ENCODE measurements around the gene SIAH3.
A peak's percentile ranks its signal among the peaks of the same experiment; 100 is the strongest.
"Not testable (repeated sequence)": the region's sequence is repeated elsewhere in the genome, so short reads cannot be mapped to it uniquely, and the experiment has no call there.

SIAH3 gene, protein sequence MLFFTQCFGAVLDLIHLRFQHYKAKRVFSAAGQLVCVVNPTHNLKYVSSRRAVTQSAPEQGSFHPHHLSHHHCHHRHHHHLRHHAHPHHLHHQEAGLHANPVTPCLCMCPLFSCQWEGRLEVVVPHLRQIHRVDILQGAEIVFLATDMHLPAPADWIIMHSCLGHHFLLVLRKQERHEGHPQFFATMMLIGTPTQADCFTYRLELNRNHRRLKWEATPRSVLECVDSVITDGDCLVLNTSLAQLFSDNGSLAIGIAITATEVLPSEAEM

DNA sequence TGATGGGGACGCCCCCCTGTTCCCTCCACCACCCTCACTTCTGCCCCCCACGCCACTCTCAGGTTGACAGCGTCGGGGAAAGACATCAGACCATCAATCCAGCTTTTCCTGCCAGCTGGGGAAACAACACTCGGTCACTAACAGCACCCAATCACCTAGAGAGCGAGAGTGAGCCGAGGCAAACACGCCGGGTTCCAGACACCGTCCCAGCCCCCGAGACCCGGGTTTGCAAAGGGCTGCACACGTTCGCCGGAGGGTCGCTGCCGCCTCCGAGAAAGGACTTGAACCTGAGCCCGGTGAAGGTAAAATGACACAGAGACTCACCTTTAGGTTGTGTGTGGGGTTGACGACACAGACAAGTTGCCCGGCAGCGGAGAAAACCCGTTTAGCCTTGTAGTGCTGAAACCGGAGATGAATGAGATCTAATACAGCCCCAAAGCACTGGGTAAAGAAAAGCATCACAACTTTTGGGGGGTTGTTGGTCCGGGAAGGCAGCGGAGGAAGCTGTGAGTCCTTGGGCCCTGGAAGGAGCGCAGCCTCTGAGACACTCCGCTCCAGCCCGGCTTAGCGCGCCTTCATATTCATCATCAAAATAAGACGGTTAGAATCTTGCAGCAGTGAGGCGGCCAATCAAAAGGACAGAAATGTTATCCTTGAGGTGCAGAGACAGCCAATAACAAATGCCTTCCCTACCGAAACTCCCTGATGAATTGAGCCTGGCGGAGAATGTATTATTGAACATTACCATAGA lies at the start of gene SIAH3:
Gene SIAH3 (minus strand): TSS at position 583 of the 751 bp plus-strand sequence. CDS start 124 bp downstream, at position 459.
- DNase-seq, result peak; percentile 33

DNA sequence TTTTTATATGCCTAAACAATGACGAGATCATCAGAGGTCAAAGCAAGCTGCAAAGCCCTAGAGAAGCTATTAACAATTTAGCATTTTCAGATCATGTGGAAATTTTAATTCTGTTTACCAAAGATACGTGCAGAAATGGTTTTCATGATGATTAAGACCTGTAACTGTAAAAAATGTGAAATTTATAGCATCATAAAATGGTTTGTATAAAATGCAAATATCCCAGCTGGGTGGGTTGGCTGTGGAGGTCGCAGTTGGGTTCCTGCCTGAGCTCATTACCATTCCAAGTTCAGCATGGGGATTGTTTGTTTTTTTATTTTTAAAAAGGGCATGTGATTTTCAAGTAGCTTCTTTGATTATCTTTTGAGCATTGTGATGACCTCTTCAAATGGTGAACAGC lies 47.9 kb upstream of the SIAH3 start:
- no peak for DNase-seq

DNA sequence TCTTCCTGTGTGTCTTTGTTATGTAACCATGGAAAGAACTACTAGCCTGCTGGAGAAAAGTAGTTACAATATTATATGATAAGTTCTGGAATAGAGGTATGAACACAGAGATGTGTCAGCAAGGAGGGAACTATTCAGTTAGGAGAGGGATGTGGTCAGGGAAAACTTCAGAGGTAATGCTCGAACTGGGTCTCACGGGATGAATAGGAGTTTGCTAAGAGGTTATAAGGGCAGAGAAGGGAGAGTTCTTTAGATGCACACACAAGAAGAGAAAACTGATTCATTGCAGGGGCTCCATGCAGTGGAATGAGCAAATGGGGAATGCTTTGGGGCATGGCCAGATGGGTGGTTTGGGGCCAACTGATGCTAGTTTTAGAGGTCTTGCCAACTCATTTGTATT lies 46.0 kb upstream of the SIAH3 start:
- DNase-seq, result no peak

DNA sequence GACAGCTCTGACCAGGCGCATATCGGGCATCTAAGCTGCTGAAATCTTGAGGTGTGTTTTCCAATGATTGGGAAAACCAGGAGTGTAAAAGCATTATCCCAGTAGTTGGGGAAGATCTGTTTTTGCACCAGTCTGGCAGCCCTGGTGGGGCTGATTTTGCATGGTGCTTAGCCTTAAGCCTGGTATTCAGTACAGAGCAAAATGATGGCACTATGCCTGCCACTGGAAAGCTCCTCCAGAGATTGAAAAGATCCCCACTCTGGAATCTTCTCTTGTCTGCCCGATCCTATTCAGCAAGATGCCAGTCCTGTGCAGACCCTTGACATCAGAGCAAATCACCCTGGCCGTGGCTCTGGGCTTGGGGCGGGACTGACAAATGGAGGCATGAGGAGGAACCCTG lies 44.7 kb upstream of the SIAH3 start:
- no peak for DNase-seq

DNA sequence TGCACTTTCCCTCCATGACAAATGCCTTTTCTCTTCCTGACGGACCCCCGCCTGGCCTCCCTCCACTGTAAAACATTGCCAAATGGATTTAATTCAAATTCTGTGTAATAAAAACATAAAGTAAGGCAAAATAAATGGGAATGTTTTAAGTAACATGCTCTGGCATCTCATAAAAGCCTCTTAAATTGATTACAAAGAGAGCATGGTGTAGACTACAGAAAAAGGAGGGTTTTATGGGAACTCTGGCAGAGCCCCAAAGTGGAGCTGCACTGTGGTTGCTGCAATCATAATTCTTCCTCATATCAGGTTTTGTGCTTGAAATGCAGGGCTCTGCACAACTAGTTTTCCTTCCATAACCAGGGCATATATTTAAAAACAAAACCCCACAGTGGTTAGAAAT lies 44.3 kb upstream of the SIAH3 start:
- no peak for DNase-seq

DNA sequence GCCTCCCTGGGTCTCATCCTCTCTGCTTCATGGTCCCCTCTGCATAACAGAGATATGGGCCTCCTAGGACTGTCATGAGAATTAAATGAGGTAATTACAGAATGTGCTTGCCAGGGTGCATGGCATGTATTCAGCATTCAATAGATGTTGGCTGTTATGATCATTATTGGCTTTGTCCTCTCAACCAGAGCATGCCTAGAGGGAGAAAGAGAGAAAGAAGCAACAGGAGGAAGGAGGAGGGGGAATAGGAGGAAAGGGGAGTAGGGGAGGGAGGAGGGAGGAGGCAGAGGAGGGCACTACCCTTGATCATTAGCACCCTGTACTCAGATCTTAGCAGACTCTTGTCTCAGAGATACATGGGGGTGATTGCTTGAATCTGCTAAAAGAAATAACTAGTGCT lies 41.0 kb upstream of the SIAH3 start:
- no peak for DNase-seq

DNA sequence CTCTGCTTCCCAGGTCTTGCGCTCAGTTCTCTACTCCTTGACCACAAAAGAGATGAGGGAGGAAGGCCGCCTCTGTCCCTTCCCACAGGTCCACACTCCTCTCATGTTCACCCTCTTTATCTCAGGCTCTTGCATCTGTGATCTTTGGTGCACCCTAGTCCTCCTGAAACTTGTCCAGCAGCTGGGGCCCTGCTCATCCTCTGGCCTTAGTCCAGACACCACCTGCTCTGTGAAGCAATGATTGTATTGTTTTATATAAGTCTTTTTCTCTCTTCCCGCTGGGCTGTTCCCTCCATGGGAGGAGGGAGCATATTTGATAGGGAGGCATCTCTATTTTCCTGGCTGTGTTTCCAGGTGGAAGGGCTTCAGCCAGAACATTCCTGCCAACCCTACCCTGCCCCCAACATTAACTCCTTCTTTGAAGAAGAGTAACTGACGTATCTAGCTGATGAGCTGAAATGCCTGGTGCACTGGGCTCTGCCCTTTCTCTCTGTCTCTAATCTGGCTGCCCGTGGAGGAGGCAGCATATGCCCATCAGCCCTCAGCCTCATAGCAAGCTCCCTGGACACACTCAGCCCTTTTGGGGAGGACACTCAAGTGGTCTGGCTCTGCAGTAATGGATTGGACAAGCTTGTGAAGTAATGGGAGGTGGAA lies 38.2 kb upstream of the SIAH3 start:
- DNase-seq, result no peak

DNA sequence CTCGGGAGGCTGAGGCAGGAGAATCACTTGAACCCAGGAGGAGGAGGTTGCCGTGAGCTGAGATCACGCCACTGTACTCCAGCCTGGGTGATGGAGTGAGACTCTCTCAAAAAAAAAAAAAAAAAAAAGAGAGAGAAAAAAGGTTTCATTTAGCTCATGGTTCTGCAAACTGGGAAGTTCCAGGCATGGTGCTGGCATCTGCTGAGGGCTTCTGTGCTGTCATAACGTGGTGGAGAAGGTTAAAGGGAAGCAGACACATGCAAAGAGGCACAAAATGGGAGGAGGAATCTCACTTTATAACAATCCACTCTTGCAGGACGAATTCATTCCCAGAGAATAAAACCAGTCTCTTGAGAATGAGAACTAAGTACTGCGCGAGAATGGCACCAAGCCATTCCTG lies 34.9 kb upstream of the SIAH3 start:
- DNase-seq, result no peak

DNA sequence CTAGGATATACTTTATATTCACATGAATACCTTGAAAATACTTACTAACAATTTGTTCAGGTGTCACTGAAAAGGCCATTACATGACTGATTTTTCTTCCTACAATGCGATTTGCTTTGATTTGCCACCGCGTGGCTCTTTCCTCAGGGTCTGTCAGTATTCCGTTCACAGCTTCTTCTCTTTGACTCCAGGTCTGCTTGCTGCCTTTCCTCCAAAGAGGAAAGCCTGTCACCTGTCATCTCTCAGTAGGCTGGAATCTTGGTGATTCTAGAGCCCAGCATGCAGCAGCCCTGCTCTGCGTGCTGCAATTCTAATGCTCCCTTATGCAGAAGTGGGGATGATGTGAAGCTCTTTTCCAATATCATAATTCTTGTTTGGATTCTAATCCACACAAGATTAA lies 33.6 kb upstream of the SIAH3 start:
- DNase-seq, result no peak

DNA sequence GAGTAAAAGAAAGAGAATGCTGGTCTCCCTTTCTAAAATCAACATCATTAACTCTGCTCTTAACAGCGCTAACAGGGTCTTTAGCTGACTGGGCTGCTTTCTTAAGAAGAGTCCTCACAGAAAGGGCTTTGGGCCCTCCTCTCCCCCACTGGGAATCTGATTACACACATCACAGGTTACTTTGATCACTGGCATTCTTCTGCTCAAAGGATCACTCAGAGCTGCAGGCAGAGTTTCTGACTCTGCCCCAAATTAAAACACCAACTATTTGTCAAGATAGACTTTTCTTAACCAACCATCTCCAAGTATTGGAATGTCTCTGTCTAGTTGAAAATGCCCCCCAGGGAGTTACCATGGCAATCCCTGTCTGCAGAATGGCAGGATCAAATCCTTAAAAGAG lies 31.1 kb upstream of the SIAH3 start:
- DNase-seq, result no peak

DNA sequence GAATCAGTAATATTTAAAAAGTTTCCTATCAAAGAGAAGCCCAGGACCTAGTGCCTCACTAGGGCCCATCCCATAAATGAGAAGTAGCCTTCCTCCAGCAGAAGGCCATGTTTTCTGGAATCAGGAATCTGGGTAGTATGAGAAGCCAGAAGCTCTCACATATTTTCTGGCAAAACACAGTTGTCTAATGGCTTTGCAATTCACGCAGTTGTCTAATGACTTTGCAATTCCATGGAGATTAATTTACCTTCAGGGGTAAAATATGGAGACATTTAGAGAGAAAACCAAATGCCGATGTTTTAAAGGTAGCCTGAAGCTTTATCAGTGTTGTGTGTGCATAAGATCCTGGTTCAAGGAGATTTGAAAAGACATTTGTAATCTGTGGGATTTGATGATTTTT lies 29.8 kb upstream of the SIAH3 start:
- no peak for DNase-seq

DNA sequence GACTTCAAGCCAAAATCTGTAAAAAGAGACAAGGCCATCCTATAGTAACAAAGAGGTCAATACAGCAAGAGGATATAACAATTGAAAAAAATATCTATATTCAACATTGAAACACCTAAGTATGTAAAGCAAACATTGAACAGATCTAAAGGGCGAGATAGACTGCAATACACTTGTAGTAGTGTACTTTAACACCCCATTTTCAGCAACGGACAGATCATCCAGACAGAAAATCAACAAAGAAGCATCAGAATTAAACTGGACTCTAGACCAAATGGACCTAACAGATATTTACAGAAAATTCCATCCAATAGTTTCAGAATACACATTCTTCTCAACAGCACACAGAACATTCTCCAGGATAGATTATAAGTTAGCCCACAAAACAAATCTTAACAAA lies 28.7 kb upstream of the SIAH3 start:
- DNase-seq, result no peak

DNA sequence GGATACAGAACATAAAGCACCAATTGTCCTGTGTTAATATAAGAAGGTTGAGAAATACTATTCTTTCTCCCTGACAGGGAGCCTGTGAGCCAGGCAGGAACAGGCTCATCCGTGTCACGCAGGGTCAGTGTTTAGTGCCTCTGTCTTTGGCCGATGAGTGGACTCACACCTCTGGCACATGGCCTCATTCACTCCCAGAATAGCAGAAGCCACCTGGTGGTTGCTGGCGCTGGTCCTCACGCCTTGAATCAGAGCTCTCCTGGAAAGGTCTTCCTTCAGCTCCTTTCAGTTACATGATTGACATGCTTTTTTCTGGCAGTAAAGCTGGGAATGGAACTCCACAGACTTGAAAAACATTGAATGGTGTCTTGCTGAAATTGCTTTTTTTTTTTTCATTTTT lies 28.1 kb upstream of the SIAH3 start:
- DNase-seq, result no peak

DNA sequence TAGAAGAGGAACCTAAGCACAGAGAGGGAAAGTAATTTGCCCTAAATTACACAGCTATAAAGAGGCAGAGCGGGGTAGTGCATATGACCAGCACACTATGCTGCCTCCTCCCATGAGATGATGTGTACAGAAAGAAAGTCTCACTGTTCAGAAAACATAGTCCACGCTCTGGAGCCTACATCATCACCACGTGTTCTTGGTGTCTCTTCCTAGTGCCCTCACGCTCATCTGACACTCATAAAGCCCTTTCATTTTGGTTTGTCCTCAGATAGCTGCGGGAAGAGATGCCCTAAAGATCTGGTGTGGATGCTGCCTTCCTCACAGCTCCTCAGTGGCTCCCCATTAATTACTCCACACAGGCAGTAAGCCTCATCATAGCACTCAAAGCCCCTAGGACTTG lies 27.4 kb upstream of the SIAH3 start:
- DNase-seq, result no peak

DNA sequence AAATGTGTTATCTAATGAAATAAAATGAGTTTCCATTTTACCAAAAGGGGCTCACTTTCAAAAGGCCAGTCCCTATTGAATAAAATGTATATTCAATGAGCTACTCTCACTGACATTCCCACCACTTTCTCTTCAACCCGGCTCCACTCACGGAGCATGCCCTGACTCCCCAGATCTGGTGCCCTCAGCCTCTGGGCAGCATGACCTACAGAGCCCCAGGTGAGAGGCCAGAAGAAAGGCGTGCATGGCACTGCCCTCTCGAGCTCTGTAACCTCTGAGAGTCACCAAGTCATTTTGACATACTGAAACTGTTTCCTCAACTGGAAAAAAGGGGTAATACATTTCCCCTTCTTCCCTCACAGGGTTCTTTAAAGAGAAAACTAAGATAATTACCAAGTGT lies 25.2 kb upstream of the SIAH3 start:
- no peak for DNase-seq

DNA sequence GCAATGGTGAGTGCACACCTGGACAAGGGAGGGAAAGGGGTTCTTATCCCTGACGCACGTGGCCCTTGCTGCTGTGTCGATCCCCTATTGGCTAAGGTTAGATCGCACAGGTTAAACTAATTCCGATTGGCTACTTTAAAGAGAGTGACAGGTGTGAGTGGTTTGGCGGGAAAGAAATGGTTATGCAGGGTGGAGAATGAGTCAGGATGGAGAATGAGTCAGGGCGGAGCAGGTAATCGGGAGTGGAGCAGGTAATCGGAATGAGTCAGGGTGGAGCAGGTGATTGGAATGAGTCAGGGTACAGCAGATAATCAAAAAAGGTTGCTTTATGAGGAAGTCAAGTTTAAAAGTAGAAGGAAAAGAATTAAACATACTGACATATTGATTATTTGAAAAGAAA lies 24.4 kb upstream of the SIAH3 start:
- no peak for DNase-seq

DNA sequence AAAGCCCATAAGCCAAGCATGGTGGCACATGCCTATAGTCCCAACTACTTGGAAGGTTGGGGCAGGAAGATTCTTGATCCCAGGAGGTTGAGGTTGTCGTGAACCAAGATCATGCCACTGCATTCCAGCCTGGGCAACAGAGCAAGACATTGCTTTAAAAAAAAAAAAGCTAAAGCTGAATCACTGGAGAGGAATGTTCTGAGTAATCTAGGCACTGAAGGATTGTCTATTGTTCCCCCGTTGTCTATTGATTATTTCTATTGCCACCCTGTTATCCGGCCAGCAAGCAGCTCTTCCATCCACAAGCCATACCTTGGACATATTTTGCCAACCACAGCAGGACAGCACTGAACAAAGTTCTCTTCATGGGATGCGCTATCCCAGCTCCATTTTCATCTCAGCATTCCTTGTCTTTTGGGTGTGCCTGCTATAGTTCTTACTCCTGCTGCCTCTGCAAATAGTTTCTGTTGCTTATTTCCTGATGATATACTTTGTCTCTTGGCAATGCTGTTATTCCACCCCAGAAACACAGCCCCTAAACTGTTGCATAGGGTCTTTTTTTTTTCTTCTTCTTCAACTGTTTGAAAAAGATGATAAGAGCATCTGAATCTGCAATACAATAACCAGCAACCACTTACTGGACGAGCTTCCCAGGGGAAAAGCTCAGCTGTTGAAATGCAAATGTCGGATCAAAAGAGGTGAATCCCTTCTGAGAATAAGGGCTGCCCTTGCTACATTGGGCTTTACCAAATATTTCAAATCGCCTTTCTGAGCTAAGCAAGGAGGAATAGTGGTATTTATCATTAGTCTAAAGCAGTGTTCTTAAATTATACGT lies 22.2 kb upstream of the SIAH3 start:
- no peak for DNase-seq

DNA sequence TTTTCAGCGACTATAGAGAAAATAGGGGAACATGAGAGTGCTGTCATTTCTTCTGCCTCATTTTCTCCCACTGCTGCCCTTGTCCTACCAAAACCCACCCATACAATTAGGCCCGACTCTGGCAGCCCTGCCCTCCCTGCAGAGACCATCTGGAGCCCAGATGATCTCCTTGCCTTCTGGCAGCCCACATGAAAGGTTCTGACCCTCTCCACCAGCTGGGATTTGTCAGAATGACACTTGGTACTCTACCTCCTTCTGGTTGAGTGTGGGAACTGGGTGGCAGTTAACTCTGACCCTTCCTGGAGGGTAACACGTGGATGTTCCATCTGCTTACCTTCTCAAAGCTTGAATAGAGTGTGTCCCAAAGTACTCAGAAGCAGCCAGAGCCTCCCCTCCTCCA lies 21.0 kb upstream of the SIAH3 start:
- no peak for DNase-seq

DNA sequence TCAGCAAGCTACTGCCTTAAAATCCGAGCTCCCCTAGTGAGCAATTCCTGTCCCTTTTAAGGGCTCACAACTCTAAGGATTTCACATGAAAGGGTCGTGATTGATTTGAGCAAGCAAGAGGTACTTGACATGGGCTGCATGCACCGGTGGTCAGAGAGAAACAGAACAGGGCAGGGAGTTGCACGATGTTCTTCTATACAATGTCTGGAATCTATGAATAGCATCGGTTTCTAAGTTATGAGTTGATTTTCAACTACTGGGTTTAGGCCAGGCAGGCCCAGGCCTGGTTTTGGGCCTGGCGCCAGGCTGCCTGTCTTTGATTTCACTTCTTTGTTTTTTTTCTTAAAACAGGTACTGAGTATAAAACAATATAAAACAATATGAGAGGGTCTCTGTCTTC lies 19.6 kb upstream of the SIAH3 start:
- not testable (repeated sequence) for DNase-seq

DNA sequence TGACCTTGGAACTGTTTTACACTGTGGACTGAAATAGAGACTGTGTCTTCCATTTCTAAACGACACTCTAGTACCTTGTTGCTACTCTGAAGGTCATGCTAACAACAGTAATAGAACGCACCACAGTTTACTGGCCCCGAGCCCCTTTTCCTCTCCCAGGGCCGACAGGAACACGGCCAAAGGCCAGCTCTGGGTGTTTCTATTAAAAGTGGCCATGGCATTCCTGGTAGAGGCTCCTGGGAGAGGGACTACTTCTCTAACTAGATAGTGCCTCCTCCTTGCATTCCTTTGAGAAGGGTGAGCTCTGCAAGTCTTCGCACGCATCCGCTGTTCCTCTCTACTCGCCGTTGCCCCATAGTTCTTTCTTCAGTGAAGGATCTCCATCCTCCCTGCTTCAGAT lies 18.7 kb upstream of the SIAH3 start:
- no peak for DNase-seq

DNA sequence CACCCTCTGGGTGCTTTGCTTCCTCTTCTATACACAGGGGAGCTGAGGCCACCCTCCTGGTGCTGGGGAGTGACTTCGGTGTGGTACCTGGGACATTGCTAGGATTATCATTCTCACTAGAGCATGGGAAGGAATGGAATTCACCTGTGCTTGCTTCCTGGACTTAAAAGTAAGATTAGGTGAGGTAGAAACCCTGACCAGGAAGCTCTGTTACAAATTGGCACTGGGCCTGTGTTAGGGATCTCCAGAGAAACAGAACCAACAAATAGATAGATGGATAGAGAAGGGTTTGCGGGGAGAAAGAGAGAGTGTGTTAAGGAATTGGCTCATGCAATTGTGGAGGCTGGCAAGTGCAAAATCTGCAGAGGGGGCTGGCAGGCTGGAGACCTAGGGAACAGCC lies 13.9 kb upstream of the SIAH3 start:
- no peak for DNase-seq

DNA sequence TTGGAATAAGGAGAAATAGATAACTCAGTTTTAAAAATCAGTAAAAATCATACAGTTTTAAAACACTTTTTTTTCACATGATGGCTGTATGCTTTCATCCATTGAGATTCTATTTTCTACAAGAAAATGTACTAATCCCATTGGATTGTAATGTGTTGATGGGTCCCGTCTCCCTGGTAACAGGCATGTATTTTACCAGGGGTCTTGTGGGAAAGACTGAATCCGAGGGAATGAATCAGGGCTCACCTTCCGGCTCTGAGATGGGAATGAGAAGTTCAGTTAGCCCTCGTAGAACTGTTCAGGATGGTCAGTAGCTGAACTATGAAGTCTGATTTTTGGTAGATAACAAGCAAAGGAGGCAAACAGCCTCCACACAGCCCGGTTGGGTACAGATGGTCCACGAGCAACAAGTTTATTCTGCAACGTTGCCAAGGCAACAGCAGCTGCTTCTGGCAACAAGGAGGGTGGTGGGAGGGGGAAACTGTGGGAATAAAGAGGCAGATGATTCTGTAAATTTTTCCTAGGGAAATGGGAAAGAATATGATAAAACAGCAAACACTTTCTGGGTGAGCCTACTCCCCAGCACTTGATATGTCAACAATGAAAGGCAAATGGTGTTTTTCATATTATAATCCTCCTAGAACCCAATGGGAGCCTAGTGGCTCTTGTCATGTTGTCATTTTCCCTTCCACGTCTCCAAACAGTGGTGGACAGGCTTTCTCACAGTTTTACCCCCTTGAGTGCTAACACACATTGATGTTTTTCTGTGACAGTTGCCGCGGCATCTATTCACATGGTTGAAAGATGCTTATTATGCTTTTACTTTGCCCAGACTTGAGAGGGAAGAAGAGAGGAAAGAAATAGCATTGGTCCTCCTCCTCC lies 12.4 kb upstream of the SIAH3 start:
- DNase-seq, result no peak

All from stimulated activated CD8-positive, alpha-beta memory T cell treated with anti-CD3 and anti-CD28 coated beads, Interleukin-4, amount 100 ng/mL, for 48 hours (primary cell).